ENCODE data around the gene CISTR. TPM values are rescaled to one million over a fixed set of nuclear protein-coding genes. Genes with fewer than 3 reads are reported as not detected.

The CISTR gene
- total RNA-seq, 4 donors from 2014 or later, result not detected

GRCh38 chr12:53699678-53700025, 52.1 kb downstream of the CISTR start:
- no peaks in the 10 kb centered on the region for H3K9me3 ChIP-seq
- H3K4me1 ChIP-seq, result peaks cover 12 to 29% (median 23%) of the 10 kb centered on the region in 3 donors
- no peak for DNase-seq
- intact Hi-C loops (cut with DNase I), result loop anchor here (5.0 kb wide), 1 partner anchor 48 kb away; no protein-coding TSS in a partner anchor
- peaks cover 0 to 100% (median 17%) of the 10 kb centered on the region in 4 donors for H3K27me3 ChIP-seq
- TF ChIP-seq CTCF (IDR thresholded peaks at IDR 0.05) (no peak), POLR2A (IDR thresholded peaks at IDR 0.05) (no peak)
- no peak overlapping the region for H3K27ac ChIP-seq
- WGBS, 2 donors, result 53 to 61% methylated on average over 5 of the region's 5 CpGs
- no peak overlapping the region for H3K4me3 ChIP-seq
- no peaks in the 10 kb centered on the region for H3K36me3 ChIP-seq

- TF ChIP-seq CTCF (IDR thresholded peaks at IDR 0.05), result no peak
- TF ChIP-seq POLR2A (IDR thresholded peaks at IDR 0.05), result no peak
- no peaks in the 10 kb centered on the region for H3K9me3 ChIP-seq
- intact Hi-C loops (cut with DNase I), result no loop called here
- 51 to 55% methylated on average over 3 of the region's 3 CpGs for WGBS, 2 donors
- no peaks in the 10 kb centered on the region for H3K36me3 ChIP-seq
- no peak overlapping the region for H3K4me3 ChIP-seq
- DNase-seq, result no peak
- peaks cover 0 to 100% (median 18%) of the 10 kb centered on the region in 4 donors for H3K27me3 ChIP-seq
- no peak overlapping the region for H3K27ac ChIP-seq
- H3K4me1 ChIP-seq, result peaks cover 12 to 29% (median 23%) of the 10 kb centered on the region in 3 donors
Measured at GRCh38 chr12:53698948-53699677, 52.7 kb downstream of the CISTR start.

- Histone ChIP-seq H3K27ac (peak overlapping the region in 1 of 4 donors; percentile 14), H3K9me3 (no peaks in the 10 kb centered on the region), H3K36me3 (no peaks in the 10 kb centered on the region), H3K4me1 (peaks cover 12 to 29% (median 23%) of the 10 kb centered on the region in 3 donors), H3K27me3 (peaks cover 0 to 98% (median 18%) of the 10 kb centered on the region in 4 donors), H3K4me3 (peak overlapping the region; percentile 10 to 60 (median 38))
- no peak for TF ChIP-seq CTCF (IDR thresholded peaks at IDR 0.05)
- no peak for TF ChIP-seq POLR2A (IDR thresholded peaks at IDR 0.05)
- intact Hi-C loops (cut with DNase I), result no loop called here
- 15 to 22% methylated on average over 18 to 20 of the region's 24 CpGs for WGBS, 2 donors
- no peak for DNase-seq
Measured at GRCh38 chr12:53696655-53697331, 55.0 kb downstream of the CISTR start.

Other genes starting within 250 kb of the CISTR start
- under 1 TPM in 1 of 4 donors, not detected in 3; 0.70 TPM for gene NPFF, start 244.5 kb downstream of the CISTR start, total RNA-seq
- gene ATF7, start 125.6 kb downstream of the CISTR start, total RNA-seq, result 10 to 100 TPM; 12.5 to 28.0 (median 20.6) TPM
- gene ATP5MC2, start 75.9 kb downstream of the CISTR start, total RNA-seq, result 100 to 1,000 TPM; 240 to 303 (median 268) TPM
- 100 to 1,000 TPM in 1 of 4 donors, 10 to 100 TPM in 3; 29.5 to 159 (median 52.2) TPM for gene CALCOCO1, start 24.5 kb downstream of the CISTR start, total RNA-seq
- under 1 TPM in 1 of 4 donors, not detected in 3; 0.83 TPM for gene HOXC13, start 186.9 kb upstream of the CISTR start, total RNA-seq
- not detected for gene HOXC12, start 202.9 kb upstream of the CISTR start, total RNA-seq
- not detected for gene HOXC11, start 221.1 kb upstream of the CISTR start, total RNA-seq
- not detected for gene HOTAIR, start 223.0 kb upstream of the CISTR start, total RNA-seq
- gene HOXC10, start 233.2 kb upstream of the CISTR start, total RNA-seq, result 1 to 10 TPM in 1 of 4 donors, under 1 TPM in 1, not detected in 2; 0.31 to 1.3 TPM
- gene HOXC9, start 248.2 kb upstream of the CISTR start, total RNA-seq, result 1 to 10 TPM in 1 of 4 donors, not detected in 3; 1.5 TPM